Endodermal cell (in vitro differentiated cells): ENCODE results near the gene GNAO1. TPM values are rescaled to one million over a fixed set of nuclear protein-coding genes. Genes with fewer than 3 reads are reported as not detected.

Source experiments
- DNase-seq: peaks from one replicate; pipeline ENCODE4 v3.0.0-alpha.2; 2017
- H3K27ac ChIP-seq: 2 replicates; pipeline ENCODE4 v1.5.1; 2013; ENCODE audit warnings: mild to moderate bottlenecking, low read depth, low read length, moderate library complexity
- H3K27me3 ChIP-seq: 2 replicates; pipeline ENCODE4 v1.6.1; 2013; ENCODE audit warnings: mild to moderate bottlenecking, low read length, moderate library complexity; ENCODE audit not compliant: insufficient read depth, control insufficient read depth, poor library complexity, severe bottlenecking
- H3K36me3 ChIP-seq: 2 replicates; pipeline ENCODE4 v1.7.0; 2013; ENCODE audit warnings: mild to moderate bottlenecking, low read length, moderate library complexity; ENCODE audit not compliant: control insufficient read depth, insufficient read depth
- H3K4me1 ChIP-seq: one replicate; pipeline ENCODE4 v1.7.0; 2013; ENCODE audit warnings: low read length; ENCODE audit not compliant: control insufficient read depth, insufficient read depth
- H3K4me3 ChIP-seq: 2 replicates; pipeline ENCODE4 v1.5.1; 2013; ENCODE audit warnings: mild to moderate bottlenecking, low read length, moderate library complexity
- H3K9ac ChIP-seq: 2 replicates; pipeline ENCODE4 v1.6.1; 2013; ENCODE audit warnings: mild to moderate bottlenecking, low read length, moderate library complexity; ENCODE audit not compliant: poor library complexity, severe bottlenecking; ENCODE audit errors: extremely low read depth
- H3K9me3 ChIP-seq: 2 replicates; pipeline ENCODE4 v1.6.1; 2013; ENCODE audit warnings: mild to moderate bottlenecking, low read length, moderate library complexity; ENCODE audit not compliant: control insufficient read depth
- H3K27ac Mint-ChIP-seq: 2 replicates; pipeline ENCODE4 v1.8.0; 2020; ENCODE audit warnings: mixed read lengths
- H3K27me3 Mint-ChIP-seq: 2 replicates; pipeline ENCODE4 v1.8.0; 2021; ENCODE audit warnings: mild to moderate bottlenecking, mixed read lengths; ENCODE audit not compliant: insufficient read depth
- H3K36me3 Mint-ChIP-seq: 2 replicates; pipeline ENCODE4 v1.8.0; 2020; ENCODE audit warnings: low read depth, mixed read lengths
- H3K4me1 Mint-ChIP-seq: 2 replicates; pipeline ENCODE4 v1.8.0; 2020; ENCODE audit warnings: mixed read lengths
- H3K4me3 Mint-ChIP-seq: 2 replicates; pipeline ENCODE4 v1.8.0; 2020; ENCODE audit warnings: mild to moderate bottlenecking, moderate library complexity, mixed read lengths
- H3K9me3 Mint-ChIP-seq: 2 replicates; pipeline ENCODE4 v1.8.0; 2020; ENCODE audit warnings: mild to moderate bottlenecking, mixed read lengths
- CTCF ChIP-seq: fragments of 200-600 bp; sonication (generic); conservative IDR thresholded peaks from 2 replicates; pipeline ENCODE4 v1.5.0; 2021; ENCODE audit warnings: antibody characterized with exemption, mild to moderate bottlenecking
- WGBS, 2 experiments: methylation state at CpG; one replicate each; pipeline versions ENCODE4 v1.1.5 to v1.1.7; 2013; ENCODE audit warnings: missing lambda C conversion rate in 2 of 2, mixed read lengths in 1 of 2; ENCODE audit not compliant: insufficient coverage in 1 of 2, insufficient read length in 1 of 2; 5-methylcytosine and 5-hydroxymethylcytosine counted together
- total RNA-seq, 2 donors: library from RNA; stranded (reverse); fragmentation: NEBNext Ultra II Directional in 1 of 2; extraction: Animal tissue kit (Norgen Biotek cat#: 25700) in 1 of 2; gene quantifications; 2 replicates in 1 of 2; 3 replicates in 1 of 2; pipeline ENCODE4 v1.2.1, GENCODE V29; 2021

The GNAO1 gene
- total RNA-seq, 2 donors from 2014 or later, result 2.7 to 7.1 TPM

- Histone ChIP-seq H3K36me3 (no peaks in the 10 kb centered on the region), H3K27ac (no peak overlapping the region), H3K9me3 (no peaks in the 10 kb centered on the region), H3K27me3 (no peaks in the 10 kb centered on the region), H3K4me3 (no peak overlapping the region), H3K4me1 (no peaks in the 10 kb centered on the region), H3K9ac (no peak overlapping the region)
- TF ChIP-seq CTCF, result no peak
- no peaks in the 10 kb centered on the region for H3K27me3 Mint-ChIP-seq
- no peak for DNase-seq
- no peaks in the 10 kb centered on the region for H3K4me1 Mint-ChIP-seq
- no peaks in the 10 kb centered on the region for H3K36me3 Mint-ChIP-seq
- no peaks in the 10 kb centered on the region for H3K9me3 Mint-ChIP-seq
- H3K4me3 Mint-ChIP-seq, result no peak overlapping the region
- 93 to 100% methylated on average over 3 to 5 of the region's 5 CpGs for WGBS, 2 experiments
- no peak overlapping the region for H3K27ac Mint-ChIP-seq
Measured at GRCh38 chr16:56234737-56235136, 43.4 kb downstream of the GNAO1 start.

- no peak for TF ChIP-seq CTCF
- Mint-ChIP-seq H3K27ac (no peak overlapping the region), H3K4me3 (no peak overlapping the region), H3K27me3 (no peaks in the 10 kb centered on the region), H3K4me1 (no peaks in the 10 kb centered on the region), H3K36me3 (no peaks in the 10 kb centered on the region), H3K9me3 (no peaks in the 10 kb centered on the region)
- H3K4me3 ChIP-seq, result no peak overlapping the region
- no peak overlapping the region for H3K9ac ChIP-seq
- no peaks in the 10 kb centered on the region for H3K9me3 ChIP-seq
- 82 to 93% methylated on average over 3 to 6 of the region's 6 CpGs for WGBS, 2 experiments
- H3K27me3 ChIP-seq, result no peaks in the 10 kb centered on the region
- no peaks in the 10 kb centered on the region for H3K36me3 ChIP-seq
- DNase-seq, result no peak
- no peak overlapping the region for H3K27ac ChIP-seq
- no peaks in the 10 kb centered on the region for H3K4me1 ChIP-seq
Measured at GRCh38 chr16:56237451-56237930, 46.2 kb downstream of the GNAO1 start.

- H3K9ac ChIP-seq, result no peak overlapping the region
- H3K27ac ChIP-seq, result no peak overlapping the region
- H3K27me3 Mint-ChIP-seq, result no peaks in the 10 kb centered on the region
- no peaks in the 10 kb centered on the region for H3K9me3 Mint-ChIP-seq
- H3K27ac Mint-ChIP-seq, result no peak overlapping the region
- no peaks in the 10 kb centered on the region for H3K4me1 ChIP-seq
- DNase-seq, result no peak
- no peaks in the 10 kb centered on the region for H3K9me3 ChIP-seq
- no peaks in the 10 kb centered on the region for H3K36me3 ChIP-seq
- WGBS, 2 experiments, result 52 to 100% methylated on average over 1 to 3 of the region's 3 CpGs
- TF ChIP-seq CTCF, result no peak
- H3K27me3 ChIP-seq, result no peaks in the 10 kb centered on the region
- no peaks in the 10 kb centered on the region for H3K4me1 Mint-ChIP-seq
- no peak overlapping the region for H3K4me3 ChIP-seq
- no peaks in the 10 kb centered on the region for H3K36me3 Mint-ChIP-seq
- H3K4me3 Mint-ChIP-seq, result no peak overlapping the region
Measured at GRCh38 chr16:56238188-56238587, 46.9 kb downstream of the GNAO1 start.
